HG03469 (cell line): ENCODE data around the gene SF1.

Experiments used
- ATAC-seq: cut with Tn5 transposase; IDR thresholded peaks from one replicate; pipeline ENCODE4 v1.9.1; 2021; ENCODE audit warnings: mild to moderate bottlenecking, moderate library complexity, moderate number of reproducible peaks; ENCODE audit not compliant: unreplicated experiment

SF1 gene

GRCh38 chr11:64714666-64715065 lies 63.7 kb downstream of the SF1 start:
- ATAC-seq = no peak
